ENCODE measurements around the gene SPATC1L. TPM values are rescaled to one million over a fixed set of nuclear protein-coding genes. Genes with fewer than 3 reads are reported as not detected.

Gene SPATC1L
- total and polyA plus RNA-seq, 2 of the 8 experiments (the other 6 are each of a cell fraction or from before 2014, with no cell fraction given): 24.9 to 50.0 TPM

- H3K4me2 ChIP-seq (ENCODE audit: insufficient read depth in 1 of 2, low read depth in 2 of 2, low read length in 2 of 2): peak overlapping the region; percentile 81 to 92
- no peak overlapping the region for H3K23ac ChIP-seq (ENCODE audit: insufficient read length)
- no peak overlapping the region for H3K27ac ChIP-seq (ENCODE audit: low read depth, low read length)
- CTCF ChIA-PET (ENCODE audit: partially characterized antibody): interaction anchor here (0.6 to 1.5 kb wide), 4 partner anchors 8 to 24 kb away, joined by 3 to 4 read pairs (median 4); no protein-coding TSS in a partner anchor
- H2BK12ac ChIP-seq (ENCODE audit: low read depth, low read length): 0 out of 2 replicates have a peak overlapping the region, but pooled peaks have one; percentile 84
- H3K56ac ChIP-seq (replicated peaks; ENCODE audit: insufficient read length, low read depth, low read length): peak overlapping the region; percentile 39
- DNase-seq (ENCODE audit: low read depth in 1 of 2, low spot score in 2 of 2) (peak in 1 of 2 experiments; percentile 10), FAIRE-seq (no peak)
- H3K9ac ChIP-seq (replicated peaks in 1 of 4; ENCODE audit: extremely low read depth in 1 of 4, low read depth in 3 of 4, low read length in 3 of 4): peak overlapping the region; percentile 56 to 84 (median 64); a peak in 6 of 7 replicates
- no peak overlapping the region for H3K14ac ChIP-seq (ENCODE audit: insufficient read length)
- H3K79me1 ChIP-seq (ENCODE audit: low read depth, low read length): peaks cover 11% of the 10 kb centered on the region; the same call in 1 of the 2 replicates
- peak overlapping the region; percentile 95 for H3K18ac ChIP-seq (ENCODE audit: extremely low read depth, low read length)
- WGBS, 2 experiments (ENCODE audit: extremely low coverage in 1 of 2, insufficient coverage in 1 of 2, insufficient read length in 1 of 2, insufficient replicate concordance in 2 of 2, low coverage in 1 of 2, low lambda C conversion rate in 2 of 2, missing lambda C conversion rate in 1 of 2): 17% methylated on average over 36 of the region's 72 CpGs; no CpG with 5 or more reads in 1 of the 2 experiments
- no peak overlapping the region for H2BK20ac ChIP-seq (ENCODE audit: low read length)
- peaks cover 22 to 35% of the 10 kb centered on the region in 2 experiments; a peak in 3 of 4 replicates for H3K9me3 ChIP-seq (ENCODE audit: insufficient read depth in 2 of 2, low read depth in 1 of 2, low read length in 1 of 2)
- no peak overlapping the region for H4K91ac ChIP-seq (replicated peaks; ENCODE audit: insufficient read length, low read length)
- H3K23me2 ChIP-seq (ENCODE audit: low read depth, low read length): peaks cover 7% of the 10 kb centered on the region; the same call in 1 of the 2 replicates
- no peak overlapping the region for H2BK120ac ChIP-seq (replicated peaks; ENCODE audit: low read depth, low read length)
- peaks cover 3 to 12% (median 6%) of the 10 kb centered on the region in 4 experiments for H3K4me1 ChIP-seq (replicated peaks in 1 of 4; ENCODE audit: control insufficient read depth in 3 of 4, insufficient read depth in 4 of 4, low read length in 3 of 4)
- H4K20me1 ChIP-seq (replicated peaks in 1 of 2; ENCODE audit: control insufficient read depth in 1 of 2, insufficient read depth in 2 of 2, low read length in 2 of 2): peaks cover 0 to 11% of the 10 kb centered on the region in 2 experiments
- peaks cover 0 to 4% (median 0%) of the 10 kb centered on the region in 4 experiments; a peak in 2 of 7 replicates for H3K27me3 ChIP-seq (replicated peaks in 1 of 4; ENCODE audit: control insufficient read depth in 3 of 4, extremely low read depth in 1 of 4, insufficient read depth in 3 of 4, low read length in 3 of 4)
- H2AFZ ChIP-seq (ENCODE audit: low read length): no peak overlapping the region
- no peak overlapping the region; the same call in 1 of the 2 replicates for H2BK15ac ChIP-seq (ENCODE audit: low read length)
- peaks cover 14 to 37% of the 10 kb centered on the region in 2 experiments; a peak in 3 of 4 replicates for H3K79me2 ChIP-seq (ENCODE audit: control insufficient read depth in 1 of 2, insufficient read depth in 2 of 2, low read length in 2 of 2)
- H4K5ac ChIP-seq (ENCODE audit: insufficient read length, low read depth, low read length): no peak overlapping the region
- POLR2A ChIA-PET (ENCODE audit: partially characterized antibody): interaction anchor here (1.0 to 2.2 kb wide), 6 partner anchors 11 to 229 kb away, joined by 3 to 8 read pairs (median 4); no protein-coding TSS in a partner anchor
- no peak overlapping the region for H3K4ac ChIP-seq (replicated peaks; ENCODE audit: insufficient read length, low read depth, low read length)
- H4K8ac ChIP-seq (ENCODE audit: extremely low read depth, insufficient read depth, low read length): peak overlapping the region; percentile 93
- peak overlapping the region; percentile 48 to 72 (median 58) for H3K4me3 ChIP-seq (ENCODE audit: extremely low read depth in 1 of 4, insufficient read depth in 2 of 4, low read depth in 3 of 4, low read length in 4 of 4)
- H2AK5ac ChIP-seq (ENCODE audit: low read depth, low read length): no peak overlapping the region
- peak overlapping the region; percentile 83 for H2BK5ac ChIP-seq (ENCODE audit: low read depth, low read length)
- H3K36me3 ChIP-seq (ENCODE audit: control insufficient read depth in 2 of 4, insufficient read depth in 4 of 4, low read length in 3 of 4): peaks cover 4 to 49% (median 26%) of the 10 kb centered on the region in 4 experiments; a peak in 7 of 8 replicates
- no peak for TF ChIP-seq CREB1 (IDR thresholded peaks at IDR 0.05)
- TF ChIP-seq, protein P1, sequence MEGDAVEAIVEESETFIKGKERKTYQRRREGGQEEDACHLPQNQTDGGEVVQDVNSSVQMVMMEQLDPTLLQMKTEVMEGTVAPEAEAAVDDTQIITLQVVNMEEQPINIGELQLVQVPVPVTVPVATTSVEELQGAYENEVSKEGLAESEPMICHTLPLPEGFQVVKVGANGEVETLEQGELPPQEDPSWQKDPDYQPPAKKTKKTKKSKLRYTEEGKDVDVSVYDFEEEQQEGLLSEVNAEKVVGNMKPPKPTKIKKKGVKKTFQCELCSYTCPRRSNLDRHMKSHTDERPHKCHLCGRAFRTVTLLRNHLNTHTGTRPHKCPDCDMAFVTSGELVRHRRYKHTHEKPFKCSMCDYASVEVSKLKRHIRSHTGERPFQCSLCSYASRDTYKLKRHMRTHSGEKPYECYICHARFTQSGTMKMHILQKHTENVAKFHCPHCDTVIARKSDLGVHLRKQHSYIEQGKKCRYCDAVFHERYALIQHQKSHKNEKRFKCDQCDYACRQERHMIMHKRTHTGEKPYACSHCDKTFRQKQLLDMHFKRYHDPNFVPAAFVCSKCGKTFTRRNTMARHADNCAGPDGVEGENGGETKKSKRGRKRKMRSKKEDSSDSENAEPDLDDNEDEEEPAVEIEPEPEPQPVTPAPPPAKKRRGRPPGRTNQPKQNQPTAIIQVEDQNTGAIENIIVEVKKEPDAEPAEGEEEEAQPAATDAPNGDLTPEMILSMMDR (IDR thresholded peaks at IDR 0.05; ENCODE audit: control extremely low read depth in 1 of 3, insufficient read depth in 1 of 3, low read depth in 1 of 3, low read length in 3 of 3): peak in 2 of 3 experiments; percentile 38 to 41; a peak in 3 of 4 replicates
- TF ChIP-seq, protein P2, sequence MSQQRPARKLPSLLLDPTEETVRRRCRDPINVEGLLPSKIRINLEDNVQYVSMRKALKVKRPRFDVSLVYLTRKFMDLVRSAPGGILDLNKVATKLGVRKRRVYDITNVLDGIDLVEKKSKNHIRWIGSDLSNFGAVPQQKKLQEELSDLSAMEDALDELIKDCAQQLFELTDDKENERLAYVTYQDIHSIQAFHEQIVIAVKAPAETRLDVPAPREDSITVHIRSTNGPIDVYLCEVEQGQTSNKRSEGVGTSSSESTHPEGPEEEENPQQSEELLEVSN (IDR thresholded peaks at IDR 0.05): peak; percentile 92
- TF ChIP-seq POLR2AphosphoS5 (IDR thresholded peaks at IDR 0.05; ENCODE audit: low read depth, low read length): peak; percentile 52; the same call in 1 of the 2 replicates
- no peak for TF ChIP-seq CHD2 (IDR thresholded peaks at IDR 0.05; ENCODE audit: low read length)
- no peak for TF ChIP-seq SAP30 (IDR thresholded peaks at IDR 0.05; ENCODE audit: insufficient read depth, insufficient replicate concordance, low read length)
- TF ChIP-seq PHF8 (conservative IDR thresholded peaks at IDR 0.05; ENCODE audit: low read depth, low read length): peak; percentile 67
Observed at GRCh38 chr21:46229133-46229922, 45.1 kb upstream of the SPATC1L start.
